GM19324 (cell line): ENCODE data around the gene GPER1.
"Not testable (repeated sequence)": the region's sequence is repeated elsewhere in the genome, so short reads cannot be mapped to it uniquely, and the experiment has no call there.

ENCODE experiments used
- ATAC-seq: cut with Tn5 transposase; IDR thresholded peaks from one replicate; pipeline ENCODE4 v1.9.1; 2021; ENCODE audit warnings: mild to moderate bottlenecking, moderate library complexity; ENCODE audit not compliant: unreplicated experiment, low FRiP score

The GPER1 gene

GRCh38 chr7:1066242-1066588 is 21.7 kb upstream of the GPER1 start:
- ATAC-seq: no peak

GRCh38 chr7:1068013-1068412 is 19.9 kb upstream of the GPER1 start:
- ATAC-seq: no peak

- ATAC-seq: no peak
These were observed 19.3 kb upstream of the GPER1 start for GRCh38 chr7:1068619-1069018.

- no peak for ATAC-seq
These were observed 17.3 kb upstream of the GPER1 start for GRCh38 chr7:1070544-1071011.

GRCh38 chr7:1071731-1072254 is 16.1 kb upstream of the GPER1 start:
- ATAC-seq: no peak

GRCh38 chr7:1073142-1073977 is 14.6 kb upstream of the GPER1 start:
- ATAC-seq: no peak

GRCh38 chr7:1074018-1074417 is 13.9 kb upstream of the GPER1 start:
- ATAC-seq: not testable (repeated sequence)

- ATAC-seq: no peak
These were observed 13.1 kb upstream of the GPER1 start for GRCh38 chr7:1074593-1075431.

GRCh38 chr7:1076184-1077072 is 11.5 kb upstream of the GPER1 start:
- no peak for ATAC-seq

- ATAC-seq: no peak
These were observed 9.4 kb upstream of the GPER1 start for GRCh38 chr7:1078519-1078918.

GRCh38 chr7:1078985-1079384 is 8.9 kb upstream of the GPER1 start:
- ATAC-seq: no peak

- ATAC-seq: no peak
These were observed 8.4 kb upstream of the GPER1 start for GRCh38 chr7:1079546-1079945.

- ATAC-seq: no peak
These were observed 7.5 kb upstream of the GPER1 start for GRCh38 chr7:1080252-1080920.

GRCh38 chr7:1080921-1081255 is 7.0 kb upstream of the GPER1 start:
- ATAC-seq: no peak

GRCh38 chr7:1081336-1081735 is 6.6 kb upstream of the GPER1 start:
- no peak for ATAC-seq

- ATAC-seq: no peak
These were observed 5.9 kb upstream of the GPER1 start for GRCh38 chr7:1081931-1082401.

GRCh38 chr7:1083729-1084657 is 3.9 kb upstream of the GPER1 start:
- no peak for ATAC-seq

GRCh38 chr7:1085266-1085665 is 2.6 kb upstream of the GPER1 start:
- no peak for ATAC-seq

- ATAC-seq: no peak
These were observed 1.9 kb upstream of the GPER1 start for GRCh38 chr7:1085910-1086421.
